ENCODE data around the gene BMP8A.
"Not testable (repeated sequence)": the region's sequence is repeated elsewhere in the genome, so short reads cannot be mapped to it uniquely, and the experiment has no call there.

BMP8A gene

GRCh38 chr1:39494671-39495410 lies 3.4 kb downstream of the BMP8A start:
- Histone ChIP-seq H3K27ac (ENCODE audit: low read depth, low read length) (no peak overlapping the region), H3K4me1 (ENCODE audit: control insufficient read depth, insufficient read depth, low read length, unreplicated experiment) (peaks cover 4% of the 10 kb centered on the region), H3K36me3 (ENCODE audit: insufficient read depth, low read length) (no peaks in the 10 kb centered on the region), H2AFZ (ENCODE audit: low read length, unreplicated experiment) (no peak overlapping the region), H3K4me3 (ENCODE audit: low read depth, low read length) (no peak overlapping the region), H3K79me2 (ENCODE audit: control insufficient read depth, insufficient read depth, low read length, unreplicated experiment) (no peaks in the 10 kb centered on the region), H3K27me3 (ENCODE audit: insufficient read depth, low read length) (peaks cover 25% of the 10 kb centered on the region; the same call in 1 of the 2 replicates)

DNA sequence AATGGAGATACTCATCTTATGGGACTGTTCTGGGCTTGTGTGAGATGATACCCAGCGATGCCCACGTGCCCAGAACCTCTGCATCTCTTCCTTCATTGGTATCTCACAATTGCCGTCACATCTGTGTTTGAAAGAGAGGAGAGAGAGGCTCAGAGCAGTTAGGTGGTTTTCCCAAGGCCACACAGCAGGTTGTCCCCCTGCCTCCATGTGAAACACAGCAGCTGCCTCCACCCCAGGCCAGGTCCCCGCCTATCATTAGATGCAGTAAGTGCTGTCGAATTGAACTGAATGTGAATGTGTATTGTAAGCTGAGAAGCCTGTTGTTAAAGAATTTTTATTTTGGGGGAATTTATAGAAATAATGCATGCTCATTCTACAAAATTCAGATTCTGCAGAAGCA lies 5.1 kb downstream of the BMP8A start:
- H3K4me1 ChIP-seq (ENCODE audit: control insufficient read depth, insufficient read depth, low read length, unreplicated experiment); H3K36me3 ChIP-seq (ENCODE audit: insufficient read depth, low read length); H3K79me2 ChIP-seq (ENCODE audit: control insufficient read depth, insufficient read depth, low read length, unreplicated experiment): not testable (repeated sequence)

DNA sequence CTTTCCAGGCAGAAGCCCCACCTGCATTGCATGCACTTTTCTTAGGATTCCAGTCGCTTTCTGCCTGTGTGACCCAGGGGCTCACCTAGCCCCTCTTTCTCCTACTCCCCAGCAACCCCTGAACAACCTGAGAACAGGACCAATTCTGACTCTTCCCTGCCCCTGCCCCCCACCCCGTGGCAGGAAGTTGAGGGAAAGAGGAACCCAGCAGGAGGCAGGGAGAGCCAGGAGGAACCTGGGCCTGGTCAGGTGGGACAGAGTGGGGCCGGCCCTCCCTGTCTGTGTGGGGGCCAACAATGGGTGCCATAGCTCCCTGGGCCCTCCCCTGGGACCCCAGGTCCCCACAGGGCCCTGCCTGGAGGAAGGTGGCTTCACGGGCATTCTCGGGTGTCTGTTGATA lies 6.1 kb downstream of the BMP8A start:
- no peaks in the 10 kb centered on the region for H3K79me2 ChIP-seq (ENCODE audit: control insufficient read depth, insufficient read depth, low read length, unreplicated experiment)
- H3K36me3 ChIP-seq (ENCODE audit: insufficient read depth, low read length), result no peaks in the 10 kb centered on the region
- no peak overlapping the region for H3K4me3 ChIP-seq (ENCODE audit: low read depth, low read length)
- peaks cover 6% of the 10 kb centered on the region for H3K4me1 ChIP-seq (ENCODE audit: control insufficient read depth, insufficient read depth, low read length, unreplicated experiment)
- no peak overlapping the region for H2AFZ ChIP-seq (ENCODE audit: low read length, unreplicated experiment)
- H3K27me3 ChIP-seq (ENCODE audit: insufficient read depth, low read length), result peaks cover 7% of the 10 kb centered on the region; the same call in 1 of the 2 replicates
- H3K27ac ChIP-seq (ENCODE audit: low read depth, low read length), result no peak overlapping the region

More for the DNA sequence above, 5.1 kb downstream of the BMP8A start:
- not testable (repeated sequence) for H3K4me3 ChIP-seq (ENCODE audit: low read depth, low read length); H2AFZ ChIP-seq (ENCODE audit: low read length, unreplicated experiment); H3K27ac ChIP-seq (ENCODE audit: low read depth, low read length)
- H3K27me3 ChIP-seq (ENCODE audit: insufficient read depth, low read length), result peaks cover 15% of the 10 kb centered on the region; the same call in 1 of the 2 replicates

- not testable (repeated sequence) for H3K79me2 ChIP-seq (ENCODE audit: control insufficient read depth, insufficient read depth, low read length, unreplicated experiment); H2AFZ ChIP-seq (ENCODE audit: low read length, unreplicated experiment); H3K27me3 ChIP-seq (ENCODE audit: insufficient read depth, low read length); H3K4me1 ChIP-seq (ENCODE audit: control insufficient read depth, insufficient read depth, low read length, unreplicated experiment); H3K27ac ChIP-seq (ENCODE audit: low read depth, low read length); H3K4me3 ChIP-seq (ENCODE audit: low read depth, low read length); H3K36me3 ChIP-seq (ENCODE audit: insufficient read depth, low read length)
Measured at GRCh38 chr1:39498096-39498710, 6.8 kb downstream of the BMP8A start.

DNA sequence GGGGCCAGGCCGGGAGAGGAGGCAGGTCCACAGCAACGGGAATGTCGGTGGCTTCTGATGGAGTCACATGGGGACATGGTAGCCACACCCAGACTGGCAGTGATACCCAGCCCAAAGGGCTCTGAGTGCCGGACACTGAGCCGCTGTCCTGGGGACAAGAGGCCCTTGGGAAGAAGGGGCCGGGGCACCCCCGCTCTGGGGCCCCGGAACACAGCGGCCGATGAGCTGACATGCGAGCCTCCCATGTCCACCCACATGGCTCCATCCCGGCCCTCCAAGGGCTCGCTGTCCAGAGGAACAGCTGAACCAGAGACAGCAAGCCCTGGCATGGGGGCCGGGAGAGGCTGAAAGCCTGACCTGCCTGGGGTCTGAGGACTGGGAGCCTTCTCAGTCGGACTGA lies 7.4 kb downstream of the BMP8A start:
- H3K36me3 ChIP-seq (ENCODE audit: insufficient read depth, low read length); H3K79me2 ChIP-seq (ENCODE audit: control insufficient read depth, insufficient read depth, low read length, unreplicated experiment); H3K27me3 ChIP-seq (ENCODE audit: insufficient read depth, low read length); H2AFZ ChIP-seq (ENCODE audit: low read length, unreplicated experiment); H3K4me3 ChIP-seq (ENCODE audit: low read depth, low read length); H3K27ac ChIP-seq (ENCODE audit: low read depth, low read length); H3K4me1 ChIP-seq (ENCODE audit: control insufficient read depth, insufficient read depth, low read length, unreplicated experiment): not testable (repeated sequence)

- no peak overlapping the region for H2AFZ ChIP-seq (ENCODE audit: low read length, unreplicated experiment)
- no peak overlapping the region for H3K4me3 ChIP-seq (ENCODE audit: low read depth, low read length)
- no peaks in the 10 kb centered on the region for H3K27me3 ChIP-seq (ENCODE audit: insufficient read depth, low read length)
- H3K36me3 ChIP-seq (ENCODE audit: insufficient read depth, low read length), result no peaks in the 10 kb centered on the region
- no peak overlapping the region for H3K27ac ChIP-seq (ENCODE audit: low read depth, low read length)
- peaks cover 3% of the 10 kb centered on the region for H3K4me1 ChIP-seq (ENCODE audit: control insufficient read depth, insufficient read depth, low read length, unreplicated experiment)
- H3K79me2 ChIP-seq (ENCODE audit: control insufficient read depth, insufficient read depth, low read length, unreplicated experiment), result no peaks in the 10 kb centered on the region
Measured at GRCh38 chr1:39499668-39500067, 8.2 kb downstream of the BMP8A start.

- peaks cover 3% of the 10 kb centered on the region for H3K4me1 ChIP-seq (ENCODE audit: control insufficient read depth, insufficient read depth, low read length, unreplicated experiment)
- H2AFZ ChIP-seq (ENCODE audit: low read length, unreplicated experiment), result no peak overlapping the region
- H3K27me3 ChIP-seq (ENCODE audit: insufficient read depth, low read length), result no peaks in the 10 kb centered on the region
- H3K79me2 ChIP-seq (ENCODE audit: control insufficient read depth, insufficient read depth, low read length, unreplicated experiment), result no peaks in the 10 kb centered on the region
- no peaks in the 10 kb centered on the region for H3K36me3 ChIP-seq (ENCODE audit: insufficient read depth, low read length)
- no peak overlapping the region for H3K27ac ChIP-seq (ENCODE audit: low read depth, low read length)
- H3K4me3 ChIP-seq (ENCODE audit: low read depth, low read length), result no peak overlapping the region
Measured at GRCh38 chr1:39500862-39501389, 9.5 kb downstream of the BMP8A start.

GRCh38 chr1:39501666-39502065 lies 10.2 kb downstream of the BMP8A start:
- Histone ChIP-seq H3K4me3 (ENCODE audit: low read depth, low read length) (no peak overlapping the region), H3K27me3 (ENCODE audit: insufficient read depth, low read length) (no peaks in the 10 kb centered on the region), H2AFZ (ENCODE audit: low read length, unreplicated experiment) (no peak overlapping the region), H3K36me3 (ENCODE audit: insufficient read depth, low read length) (no peaks in the 10 kb centered on the region), H3K79me2 (ENCODE audit: control insufficient read depth, insufficient read depth, low read length, unreplicated experiment) (no peaks in the 10 kb centered on the region), H3K4me1 (ENCODE audit: control insufficient read depth, insufficient read depth, low read length, unreplicated experiment) (peaks cover 3% of the 10 kb centered on the region), H3K27ac (ENCODE audit: low read depth, low read length) (no peak overlapping the region)

GRCh38 chr1:39504436-39504835 lies 13.0 kb downstream of the BMP8A start:
- not testable (repeated sequence) for H3K79me2 ChIP-seq (ENCODE audit: control insufficient read depth, insufficient read depth, low read length, unreplicated experiment); H3K4me3 ChIP-seq (ENCODE audit: low read depth, low read length); H2AFZ ChIP-seq (ENCODE audit: low read length, unreplicated experiment); H3K36me3 ChIP-seq (ENCODE audit: insufficient read depth, low read length); H3K4me1 ChIP-seq (ENCODE audit: control insufficient read depth, insufficient read depth, low read length, unreplicated experiment); H3K27ac ChIP-seq (ENCODE audit: low read depth, low read length); H3K27me3 ChIP-seq (ENCODE audit: insufficient read depth, low read length)

GRCh38 chr1:39505289-39505688 lies 13.9 kb downstream of the BMP8A start:
- no peak overlapping the region for H3K4me3 ChIP-seq (ENCODE audit: low read depth, low read length)
- no peak overlapping the region for H3K27ac ChIP-seq (ENCODE audit: low read depth, low read length)
- H3K79me2 ChIP-seq (ENCODE audit: control insufficient read depth, insufficient read depth, low read length, unreplicated experiment), result no peaks in the 10 kb centered on the region

More at GRCh38 chr1:39505289-39505688, 13.9 kb downstream of the BMP8A start:
- H2AFZ ChIP-seq (ENCODE audit: low read length, unreplicated experiment), result no peak overlapping the region
- H3K4me1 ChIP-seq (ENCODE audit: control insufficient read depth, insufficient read depth, low read length, unreplicated experiment), result peaks cover 9% of the 10 kb centered on the region
- no peaks in the 10 kb centered on the region for H3K27me3 ChIP-seq (ENCODE audit: insufficient read depth, low read length)
- H3K36me3 ChIP-seq (ENCODE audit: insufficient read depth, low read length), result no peaks in the 10 kb centered on the region
